Brain microvascular endothelial cell (primary cell): ENCODE measurements around the gene KIAA1217.

Source experiments
- DNase-seq: peaks from one replicate; pipeline ENCODE4 v3.0.0-alpha.2; 2020
- H3K27ac ChIP-seq: fragments of 250-450 bp; sonication (Bioruptor Pico); 2 replicates; pipeline ENCODE4 v1.5.1; 2020; ENCODE audit warnings: mild to moderate bottlenecking, moderate library complexity
- H3K27me3 ChIP-seq: fragments of 250-450 bp; sonication (Bioruptor Pico); replicated peaks from 2 replicates; pipeline ENCODE4 v1.5.1; 2020; ENCODE audit warnings: mild to moderate bottlenecking
- H3K36me3 ChIP-seq: fragments of 250-450 bp; sonication (Bioruptor Pico); replicated peaks from 2 replicates; pipeline ENCODE4 v1.5.1; 2020; ENCODE audit warnings: mild to moderate bottlenecking
- H3K4me3 ChIP-seq: 2 replicates; pipeline ENCODE4 v1.5.1; 2011; ENCODE audit warnings: low read depth, mild to moderate bottlenecking, control low read depth, low read length, moderate library complexity
- in situ Hi-C: cut with HindIII; loops from 2 replicates; pipeline ENCODE4 v1.10.0; 2017; ENCODE audit warnings: low sequenced_read_pairs, low pct_ligation_motif_present
- TF ChIP-seq, protein P1 (sequence below): IDR thresholded peaks from 2 replicates; pipeline ENCODE4 v1.5.1; 2011; ENCODE audit warnings: low read depth, mild to moderate bottlenecking, moderate library complexity, low read length, control low read depth, inconsistent platforms; ENCODE audit errors: missing control alignments

The KIAA1217 gene

DNA sequence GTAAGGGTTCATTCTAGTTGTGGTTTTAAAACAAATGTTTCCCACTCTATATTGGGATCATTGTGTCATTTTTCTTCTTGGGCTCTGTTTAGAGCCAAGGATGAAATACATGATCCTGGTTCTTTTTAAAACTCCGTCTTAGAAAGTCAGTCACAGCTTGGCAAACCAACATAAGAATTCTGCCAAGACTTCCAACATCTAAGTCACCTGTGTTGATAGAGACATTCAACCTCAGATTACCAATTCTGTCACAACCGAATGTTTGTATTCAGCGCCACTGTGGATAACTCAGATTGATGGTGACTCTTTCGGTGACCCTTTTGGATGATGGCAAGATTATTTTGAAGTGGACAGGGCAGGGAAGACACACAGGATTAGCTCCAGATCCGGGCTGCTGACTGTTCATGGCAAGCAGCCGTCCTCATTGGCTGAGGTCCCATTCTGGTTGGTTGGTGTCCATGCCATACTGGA lies 259.4 kb downstream of the KIAA1217 start:
- in situ Hi-C loops, result no loop called here
- TF ChIP-seq, protein P1, sequence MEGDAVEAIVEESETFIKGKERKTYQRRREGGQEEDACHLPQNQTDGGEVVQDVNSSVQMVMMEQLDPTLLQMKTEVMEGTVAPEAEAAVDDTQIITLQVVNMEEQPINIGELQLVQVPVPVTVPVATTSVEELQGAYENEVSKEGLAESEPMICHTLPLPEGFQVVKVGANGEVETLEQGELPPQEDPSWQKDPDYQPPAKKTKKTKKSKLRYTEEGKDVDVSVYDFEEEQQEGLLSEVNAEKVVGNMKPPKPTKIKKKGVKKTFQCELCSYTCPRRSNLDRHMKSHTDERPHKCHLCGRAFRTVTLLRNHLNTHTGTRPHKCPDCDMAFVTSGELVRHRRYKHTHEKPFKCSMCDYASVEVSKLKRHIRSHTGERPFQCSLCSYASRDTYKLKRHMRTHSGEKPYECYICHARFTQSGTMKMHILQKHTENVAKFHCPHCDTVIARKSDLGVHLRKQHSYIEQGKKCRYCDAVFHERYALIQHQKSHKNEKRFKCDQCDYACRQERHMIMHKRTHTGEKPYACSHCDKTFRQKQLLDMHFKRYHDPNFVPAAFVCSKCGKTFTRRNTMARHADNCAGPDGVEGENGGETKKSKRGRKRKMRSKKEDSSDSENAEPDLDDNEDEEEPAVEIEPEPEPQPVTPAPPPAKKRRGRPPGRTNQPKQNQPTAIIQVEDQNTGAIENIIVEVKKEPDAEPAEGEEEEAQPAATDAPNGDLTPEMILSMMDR, result no peak
- Histone ChIP-seq H3K36me3 (peaks cover 2% of the 10 kb centered on the region), H3K27ac (no peak overlapping the region), H3K27me3 (no peaks in the 10 kb centered on the region), H3K4me3 (peak overlapping the region; percentile 61)
- no peak for DNase-seq

DNA sequence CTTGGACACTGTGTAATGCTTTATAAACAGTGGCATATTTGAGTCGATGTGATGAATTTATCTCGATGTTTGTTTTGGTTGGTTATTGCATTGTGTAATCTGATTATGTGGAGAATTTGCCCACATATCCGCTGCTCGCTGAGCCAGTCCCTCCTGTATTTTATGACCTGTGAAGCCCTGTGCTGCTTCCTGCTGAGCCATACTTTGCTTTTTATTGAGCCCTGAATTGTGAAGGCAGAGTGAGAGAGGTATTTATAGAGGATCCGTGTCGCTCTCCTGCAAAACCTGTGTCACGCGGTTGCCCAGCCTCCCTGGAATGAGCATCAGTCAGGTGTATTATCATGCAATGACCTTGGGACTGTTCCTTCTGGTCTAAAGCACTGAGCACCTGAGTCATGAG lies 261.1 kb downstream of the KIAA1217 start:
- Histone ChIP-seq H3K4me3 (no peak overlapping the region), H3K27ac (no peak overlapping the region), H3K36me3 (peaks cover 10% of the 10 kb centered on the region), H3K27me3 (no peaks in the 10 kb centered on the region)
- TF ChIP-seq, protein P1, result no peak
- no peak for DNase-seq
- in situ Hi-C loops, result no loop called here

DNA sequence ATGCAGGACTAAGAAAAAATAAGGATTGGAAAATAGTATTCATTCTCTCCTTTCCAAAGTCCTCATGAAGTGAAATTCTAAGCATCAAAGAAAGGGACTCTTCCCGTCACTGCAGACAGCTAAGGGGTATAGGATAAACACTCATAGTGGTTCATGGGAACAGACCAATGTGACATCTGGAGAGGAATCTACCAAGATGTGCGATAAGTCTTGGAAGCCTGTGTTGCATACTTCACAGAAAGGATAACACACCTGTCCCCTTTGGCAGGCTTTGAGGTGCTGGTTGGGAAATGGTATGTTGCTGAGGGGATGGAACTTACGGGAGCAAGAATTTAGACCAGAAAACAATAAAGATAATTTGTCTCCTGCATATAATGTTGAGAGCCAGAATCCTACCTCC lies 266.7 kb downstream of the KIAA1217 start:
- H3K27ac ChIP-seq, result no peak overlapping the region
- no peak overlapping the region for H3K4me3 ChIP-seq
- DNase-seq, result no peak
- H3K36me3 ChIP-seq, result peaks cover 10% of the 10 kb centered on the region
- no peaks in the 10 kb centered on the region for H3K27me3 ChIP-seq
- TF ChIP-seq, protein P1, result no peak
- in situ Hi-C loops, result no loop called here

DNA sequence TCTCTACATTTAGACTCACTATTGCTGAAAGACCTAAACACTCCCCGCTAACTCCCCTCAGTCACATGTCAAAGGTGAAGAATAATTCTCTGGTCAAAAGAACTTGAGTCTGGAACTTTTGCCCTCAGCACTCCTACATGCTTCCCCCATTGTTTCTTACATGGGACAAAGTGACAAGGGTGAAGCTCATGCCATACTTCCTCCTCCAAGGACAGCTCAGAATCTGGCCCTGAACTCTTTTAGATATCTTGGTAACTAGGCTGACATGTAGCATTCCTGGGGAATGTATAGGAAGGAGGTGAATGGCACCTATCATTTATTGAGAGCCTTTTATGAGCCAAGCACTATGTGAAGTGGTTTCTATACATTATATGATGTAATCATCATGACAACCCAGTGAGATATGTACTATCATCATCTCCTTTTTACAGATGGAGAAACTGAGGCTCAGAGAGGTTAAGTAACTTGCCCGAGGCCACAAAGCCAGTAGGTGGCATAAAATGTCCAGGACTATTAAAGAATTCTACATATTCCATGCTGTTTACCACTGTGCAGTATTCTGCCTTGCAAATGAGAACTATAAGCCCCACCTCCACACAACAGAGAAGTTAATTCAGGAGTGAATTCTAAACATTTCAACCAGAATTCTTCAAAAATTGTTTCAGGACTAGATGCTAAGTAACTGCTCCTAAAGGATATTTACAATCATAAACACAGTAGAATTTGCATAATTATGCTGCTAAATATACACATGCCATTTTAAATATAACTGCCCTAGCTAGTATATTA lies 268.2 kb downstream of the KIAA1217 start:
- no peak overlapping the region for H3K27ac ChIP-seq
- H3K4me3 ChIP-seq, result no peak overlapping the region
- peaks cover 10% of the 10 kb centered on the region for H3K36me3 ChIP-seq
- no peak for DNase-seq
- TF ChIP-seq, protein P1, result no peak
- no peaks in the 10 kb centered on the region for H3K27me3 ChIP-seq
- in situ Hi-C loops, result no loop called here

DNA sequence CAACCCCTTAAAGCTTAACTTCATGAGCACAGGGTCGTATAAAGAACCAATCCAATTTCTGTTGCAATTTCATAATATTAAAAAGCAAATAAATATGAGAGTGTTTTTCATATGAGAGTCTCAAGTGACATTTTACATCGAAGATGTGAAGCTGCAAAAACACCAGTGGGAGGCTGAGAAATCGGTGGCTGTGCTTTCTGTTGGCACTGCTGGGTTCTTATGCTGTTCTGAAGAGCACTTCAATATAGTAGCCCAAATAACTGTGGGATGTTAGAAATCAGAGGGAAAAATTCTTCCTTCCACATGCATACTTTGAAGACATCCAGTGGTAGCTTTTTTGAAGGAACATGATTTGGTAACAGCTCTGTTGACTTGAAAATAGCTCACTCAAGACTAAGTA lies 269.0 kb downstream of the KIAA1217 start:
- H3K27ac ChIP-seq, result no peak overlapping the region
- TF ChIP-seq, protein P1, result no peak
- in situ Hi-C loops, result no loop called here
- H3K4me3 ChIP-seq, result no peak overlapping the region
- H3K36me3 ChIP-seq, result peaks cover 10% of the 10 kb centered on the region
- no peak for DNase-seq
- no peaks in the 10 kb centered on the region for H3K27me3 ChIP-seq

DNA sequence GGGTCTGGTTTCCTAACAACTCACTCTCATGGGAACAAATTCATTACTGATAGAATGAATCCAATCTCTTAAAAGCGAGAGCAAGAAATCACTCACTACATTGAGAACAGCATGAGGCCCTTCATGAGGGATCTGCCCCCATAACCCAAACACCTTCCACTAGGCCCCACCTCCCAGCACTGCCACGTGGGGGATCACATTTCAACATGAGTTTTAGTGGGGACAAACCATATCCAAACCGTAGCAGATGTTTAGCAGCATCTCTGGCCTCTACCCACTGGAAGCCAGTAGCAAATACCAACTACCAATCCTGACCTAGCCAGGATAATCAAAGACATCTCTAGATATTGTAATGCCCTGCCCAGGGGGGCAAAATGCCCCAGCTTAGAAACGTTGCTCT lies 270.9 kb downstream of the KIAA1217 start:
- Histone ChIP-seq H3K27ac (no peak overlapping the region), H3K27me3 (no peaks in the 10 kb centered on the region), H3K36me3 (no peaks in the 10 kb centered on the region), H3K4me3 (no peak overlapping the region)
- in situ Hi-C loops, result no loop called here
- TF ChIP-seq, protein P1, result no peak
- no peak for DNase-seq
